ENCODE data around the gene NDUFS5.
A peak's percentile ranks its signal among the peaks of the same experiment; 100 is the strongest.
"Not testable (repeated sequence)": the region's sequence is repeated elsewhere in the genome, so short reads cannot be mapped to it uniquely, and the experiment has no call there.

Gene NDUFS5

GRCh38 chr1:39016604-39017171 lies 9.5 kb upstream of the NDUFS5 start:
- DNase-seq = no peak

GRCh38 chr1:39017266-39017665 lies 8.9 kb upstream of the NDUFS5 start:
- no peak for DNase-seq

GRCh38 chr1:39020494-39020893 lies 5.7 kb upstream of the NDUFS5 start:
- DNase-seq = not testable (repeated sequence)

- DNase-seq = no peak
Measured at GRCh38 chr1:39021426-39021825, 4.7 kb upstream of the NDUFS5 start.

- no peak for DNase-seq
Measured at GRCh38 chr1:39023140-39023539, 3.0 kb upstream of the NDUFS5 start.

- DNase-seq = peak in 1 of 2 experiments; percentile 18
Measured at GRCh38 chr1:39026866-39027507, 837 bp downstream of the NDUFS5 start.

GRCh38 chr1:39034114-39034654 lies 8.0 kb downstream of the NDUFS5 start:
- no peak for DNase-seq

GRCh38 chr1:39036678-39037077 lies 10.5 kb downstream of the NDUFS5 start:
- no peak for DNase-seq

- no peak for DNase-seq
Measured at GRCh38 chr1:39043513-39043912, 17.4 kb downstream of the NDUFS5 start.

GRCh38 chr1:39044762-39045161 lies 18.6 kb downstream of the NDUFS5 start:
- DNase-seq = no peak

- no peak for DNase-seq
Measured at GRCh38 chr1:39045231-39045630, 19.1 kb downstream of the NDUFS5 start.

GRCh38 chr1:39046613-39047210 lies 20.6 kb downstream of the NDUFS5 start:
- DNase-seq = no peak

- DNase-seq = no peak
Measured at GRCh38 chr1:39047374-39048229, 21.5 kb downstream of the NDUFS5 start.

- no peak for DNase-seq
Measured at GRCh38 chr1:39048745-39049370, 22.7 kb downstream of the NDUFS5 start.

- no peak for DNase-seq
Measured at GRCh38 chr1:39050001-39050400, 23.9 kb downstream of the NDUFS5 start.

GRCh38 chr1:39051193-39051850 lies 25.2 kb downstream of the NDUFS5 start:
- not testable (repeated sequence) for DNase-seq

GRCh38 chr1:39051956-39052355 lies 25.8 kb downstream of the NDUFS5 start:
- DNase-seq = no peak

GRCh38 chr1:39055213-39055710 lies 29.1 kb downstream of the NDUFS5 start:
- DNase-seq = not testable (repeated sequence)

- DNase-seq = not testable (repeated sequence)
Measured at GRCh38 chr1:39061516-39061915, 35.4 kb downstream of the NDUFS5 start.

GRCh38 chr1:39061951-39062350 lies 35.8 kb downstream of the NDUFS5 start:
- DNase-seq = no peak

- no peak for DNase-seq
Measured at GRCh38 chr1:39063191-39063590, 37.0 kb downstream of the NDUFS5 start.

GRCh38 chr1:39063775-39064174 lies 37.6 kb downstream of the NDUFS5 start:
- no peak for DNase-seq

Measured in activated CD4-positive, alpha-beta T cell treated with anti-CD3 and anti-CD28 coated beads, Interleukin-2, amount 50 U/mL, for 48 hours (primary cell).